HEK293T (cell line): Measurements from ENCODE around the gene EVC2.

ENCODE experiments used
- BHLHE40 ChIP-seq: fragments of 450-650 bp; IDR thresholded peaks from 2 replicates; pipeline ENCODE4 v1.6.1; 2016; ENCODE audit warnings: mild to moderate bottlenecking, moderate library complexity, borderline replicate concordance
- CTBP1 ChIP-seq: fragments of 450-650 bp; IDR thresholded peaks from 2 replicates; pipeline ENCODE4 v1.6.1; 2016; ENCODE audit warnings: borderline replicate concordance
- FOXA1 ChIP-seq: fragments of 450-650 bp; IDR thresholded peaks from 2 replicates; pipeline ENCODE4 v1.6.1; 2016; ENCODE audit warnings: mild to moderate bottlenecking
- FOXM1 ChIP-seq: fragments of 450-650 bp; IDR thresholded peaks from 2 replicates; pipeline ENCODE4 v1.6.1; 2017; ENCODE audit warnings: mild to moderate bottlenecking, borderline replicate concordance
- LEF1 ChIP-seq: fragments of 450-650 bp; IDR thresholded peaks from 2 replicates; pipeline ENCODE4 v1.6.1; 2017; ENCODE audit warnings: mild to moderate bottlenecking, borderline replicate concordance
- NFRKB ChIP-seq: fragments of 450-650 bp; IDR thresholded peaks from 2 replicates; pipeline ENCODE4 v1.6.1; 2016; ENCODE audit warnings: mild to moderate bottlenecking, moderate library complexity
- SP1 ChIP-seq: fragments of 450-650 bp; IDR thresholded peaks from 2 replicates; pipeline ENCODE4 v1.6.1; 2017
- SUZ12 ChIP-seq: fragments of 450-650 bp; IDR thresholded peaks from 2 replicates; pipeline ENCODE4 v1.6.1; 2016; ENCODE audit warnings: mild to moderate bottlenecking
- TARDBP ChIP-seq: fragments of 450-650 bp; IDR thresholded peaks from 2 replicates; pipeline ENCODE4 v1.6.1; 2016
- ZNF384 ChIP-seq: fragments of 450-650 bp; IDR thresholded peaks from 2 replicates; pipeline ENCODE4 v1.6.1; 2016

DNA sequence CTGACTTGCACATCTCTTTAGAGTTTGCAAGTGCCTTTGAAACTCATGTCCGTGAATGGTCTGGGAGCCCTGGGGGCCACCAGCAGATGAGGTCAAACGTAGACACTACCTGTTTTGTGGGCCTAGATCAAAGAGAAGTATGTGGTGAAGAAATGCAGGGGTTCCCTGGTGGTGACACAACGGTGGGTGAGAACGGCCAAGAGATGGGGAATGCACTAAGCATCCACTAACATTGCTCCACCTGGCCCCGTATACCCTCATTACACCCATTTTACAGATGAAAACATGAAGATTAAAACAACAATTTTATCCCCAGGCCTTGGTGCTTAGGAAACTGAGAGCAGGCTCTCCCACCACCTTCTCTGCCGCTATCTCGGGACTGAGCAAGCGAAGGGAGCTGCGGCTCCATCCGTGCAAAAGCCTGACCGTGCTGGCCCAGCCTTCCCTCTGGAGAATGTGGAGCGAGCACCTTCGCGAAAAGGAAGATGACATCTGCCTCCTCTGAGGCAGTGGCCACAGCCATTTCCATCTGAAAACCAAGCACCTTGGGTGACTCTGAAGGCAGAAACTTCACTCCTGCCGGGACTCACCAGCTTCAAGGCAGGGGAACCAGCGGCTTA, 91.9 kb downstream of the EVC2 start:
- TF ChIP-seq SUZ12 (no peak), TARDBP (no peak), CTBP1 (no peak), BHLHE40 (no peak), FOXA1 (no peak), ZNF384 (no peak), NFRKB (no peak), SP1 (no peak), FOXM1 (no peak), LEF1 (no peak)
